ENCODE results near the gene HM13. TPM values are rescaled to one million over a fixed set of nuclear protein-coding genes. Genes with fewer than 3 reads are reported as not detected.

Gene HM13
- total and polyA plus RNA-seq, 9 of the 15 experiments (the other 6 are each of a cell fraction or from before 2014, with no cell fraction given): 7.7 to 136 (median 74.5) TPM

GRCh38 chr20:31606804-31607639 is 92.8 kb downstream of the HM13 start (continued):
- TF ChIP-seq ZNF668 (CRISPR knock-in tag; IDR thresholded peaks at IDR 0.05) (no peak), RFX5 (IDR thresholded peaks at IDR 0.05; ENCODE audit: low read depth, low read length) (no peak), GATAD2B (IDR thresholded peaks at IDR 0.05; ENCODE audit: borderline replicate concordance) (peak; percentile 35; the same call in 1 of the 2 replicates), NFXL1 (CRISPR knock-in tag; IDR thresholded peaks at IDR 0.05) (no peak), GTF2E2 (tag; IDR thresholded peaks at IDR 0.05) (no peak), ZBTB1 (CRISPR knock-in tag; IDR thresholded peaks at IDR 0.05; ENCODE audit: borderline replicate concordance, low read depth) (no peak), EZH2 (IDR thresholded peaks at IDR 0.05; ENCODE audit: borderline replicate concordance, low read depth, low read length) (no peak), TEAD1 (CRISPR knock-in tag; IDR thresholded peaks at IDR 0.05) (peak in 1 of 2 experiments; percentile 55; a peak in 1 of 4 replicates), TSC22D4 (tag; IDR thresholded peaks at IDR 0.05) (no peak), BCL6 (CRISPR knock-in tag; IDR thresholded peaks at IDR 0.05) (no peak), FOXP1 (CRISPR knock-in tag; IDR thresholded peaks at IDR 0.05) (peak; percentile 77; the same call in 1 of the 2 replicates), HDAC6 (IDR thresholded peaks at IDR 0.05; ENCODE audit: low read depth, low read length) (no peak), ZBTB8A (IDR thresholded peaks at IDR 0.05; ENCODE audit: partially characterized antibody) (no peak), SMC3 (conservative IDR thresholded peaks at IDR 0.05; ENCODE audit: insufficient read depth, low read depth, low read length) (0 out of 2 replicates have a peak, but pooled peaks have one; percentile 5), SREBF1 (IDR thresholded peaks at IDR 0.05; ENCODE audit: borderline replicate concordance, low read depth, low read length) (no peak), PCBP1 (IDR thresholded peaks at IDR 0.05; ENCODE audit: low read depth, low read length, poor library complexity, severe bottlenecking) (no peak), SAFB2 (IDR thresholded peaks at IDR 0.05; ENCODE audit: borderline replicate concordance, low read depth, low read length, severe bottlenecking) (no peak), FOXA3 (CRISPR knock-in tag; conservative IDR thresholded peaks at IDR 0.05 in 1 of 2, IDR thresholded peaks at IDR 0.05 in 1 of 2) (peak in 1 of 2 experiments; percentile 10; a peak in 1 of 4 replicates), CEBPG (CRISPR knock-in tag; IDR thresholded peaks at IDR 0.05) (0 out of 2 replicates have a peak, but pooled peaks have one; percentile 40), CEBPG (tag; conservative IDR thresholded peaks at IDR 0.05 in 1 of 2, IDR thresholded peaks at IDR 0.05 in 1 of 2) (no peak), TAF1 (IDR thresholded peaks at IDR 0.05; ENCODE audit: control insufficient read depth, extremely low read depth, insufficient read depth, low read length, severe bottlenecking) (peak; percentile 55), ZFP1 (CRISPR knock-in tag; IDR thresholded peaks at IDR 0.05) (no peak; the same call in 1 of the 2 replicates), PURB (CRISPR knock-in tag; IDR thresholded peaks at IDR 0.05; ENCODE audit: low read depth) (no peak), ZNF584 (CRISPR knock-in tag; IDR thresholded peaks at IDR 0.05; ENCODE audit: low read depth) (no peak), MXD1 (CRISPR knock-in tag; IDR thresholded peaks at IDR 0.05; ENCODE audit: borderline replicate concordance, poor library complexity, severe bottlenecking) (no peak), TOE1 (IDR thresholded peaks at IDR 0.05; ENCODE audit: borderline replicate concordance) (peak; percentile 48; the same call in 1 of the 2 replicates), TOE1 (CRISPR knock-in tag; IDR thresholded peaks at IDR 0.05; ENCODE audit: borderline replicate concordance, low read depth) (no peak), HOXB6 (CRISPR knock-in tag; IDR thresholded peaks at IDR 0.05; ENCODE audit: borderline replicate concordance) (no peak)
